Measurements from ENCODE around the gene DNAJC18.

Gene DNAJC18

GRCh38 chr5:139403418-139403786 lies 35.9 kb downstream of the DNAJC18 start:
- DNase-seq (ENCODE audit: low read depth), result no peak

- DNase-seq (ENCODE audit: low read depth), result no peak
Measured at GRCh38 chr5:139402561-139403158, 36.7 kb downstream of the DNAJC18 start.

- DNase-seq (ENCODE audit: low read depth), result no peak
Measured at GRCh38 chr5:139401546-139401945, 37.8 kb downstream of the DNAJC18 start.

GRCh38 chr5:139399501-139400121 lies 39.7 kb downstream of the DNAJC18 start:
- DNase-seq (ENCODE audit: low read depth), result no peak

- no peak for DNase-seq (ENCODE audit: low read depth)
Measured at GRCh38 chr5:139397921-139398320, 41.4 kb downstream of the DNAJC18 start.

GRCh38 chr5:139396691-139397090 lies 42.6 kb downstream of the DNAJC18 start:
- DNase-seq (ENCODE audit: low read depth), result no peak

GRCh38 chr5:139395844-139396640 lies 43.3 kb downstream of the DNAJC18 start:
- no peak for DNase-seq (ENCODE audit: low read depth)

GRCh38 chr5:139394654-139395566 lies 44.4 kb downstream of the DNAJC18 start, which contains the start of gene PROB1:
Gene PROB1, minus strand, starts transcription at chr5:139395104. Its CDS starts 23 bp downstream, at chr5:139395081.
- DNase-seq (ENCODE audit: low read depth), result no peak

- DNase-seq (ENCODE audit: low read depth), result no peak
Measured at GRCh38 chr5:139394123-139394653, 45.1 kb downstream of the DNAJC18 start.

GRCh38 chr5:139393497-139394122 lies 45.7 kb downstream of the DNAJC18 start:
- no peak for DNase-seq (ENCODE audit: low read depth)

- DNase-seq (ENCODE audit: low read depth), result peak; percentile 61
Measured at GRCh38 chr5:139392678-139393496, 46.4 kb downstream of the DNAJC18 start.

GRCh38 chr5:139392324-139392677 lies 47.0 kb downstream of the DNAJC18 start:
- no peak for DNase-seq (ENCODE audit: low read depth)

- no peak for DNase-seq (ENCODE audit: low read depth)
Measured at GRCh38 chr5:139391570-139392323, 47.6 kb downstream of the DNAJC18 start.

- no peak for DNase-seq (ENCODE audit: low read depth)
Measured at GRCh38 chr5:139390639-139391569, 48.4 kb downstream of the DNAJC18 start.

GRCh38 chr5:139389701-139390638 lies 49.4 kb downstream of the DNAJC18 start, which contains the start of gene MZB1:
Gene MZB1, minus strand, starts transcription at chr5:139389913. Its CDS starts 57 bp downstream, at chr5:139389856.
- DNase-seq (ENCODE audit: low read depth), result no peak

- no peak for DNase-seq (ENCODE audit: low read depth)
Measured at GRCh38 chr5:139388198-139388821, 51.0 kb downstream of the DNAJC18 start.

Measured in activated T-cell treated with anti-CD3 and anti-CD28 coated beads for 1 hour (primary cell).